Nephron (organoid): ENCODE measurements around the gene TMEM120B.
A peak's percentile ranks its signal among the peaks of the same experiment; 100 is the strongest.
"Not testable (repeated sequence)": the region's sequence is repeated elsewhere in the genome, so short reads cannot be mapped to it uniquely, and the experiment has no call there.

Experiments
- H3K27ac Mint-ChIP-seq, 3 experiments: 2 replicates each; pipeline ENCODE4 v1.8.0; 2020; ENCODE audit warnings: mixed read lengths in 3 of 3, mild to moderate bottlenecking in 2 of 3, moderate library complexity in 1 of 3
- H3K27me3 Mint-ChIP-seq: 2 replicates; pipeline ENCODE4 v1.8.0; 2021; ENCODE audit warnings: low read depth, mild to moderate bottlenecking, moderate library complexity, mixed read lengths
- H3K36me3 Mint-ChIP-seq: 2 replicates; pipeline ENCODE4 v1.8.0; 2020; ENCODE audit warnings: low read depth, mixed read lengths
- H3K4me1 Mint-ChIP-seq: 2 replicates; pipeline ENCODE4 v1.8.0; 2020; ENCODE audit warnings: mixed read lengths
- H3K4me3 Mint-ChIP-seq, 3 experiments: 2 replicates each; pipeline ENCODE4 v1.8.0; 2020; ENCODE audit warnings: mild to moderate bottlenecking in 3 of 3, mixed read lengths in 3 of 3, moderate library complexity in 2 of 3
- H3K9me3 Mint-ChIP-seq: 2 replicates; pipeline ENCODE4 v1.8.0; 2020; ENCODE audit warnings: mixed read lengths
- TF ChIP-seq, protein P1 (sequence below), 3 experiments: fragments of 200-600 bp; sonication (generic); IDR thresholded peaks; one replicate each; pipeline ENCODE4 v1.5.0; 2021; ENCODE audit warnings: antibody characterized with exemption in 3 of 3; ENCODE audit not compliant: unreplicated experiment in 3 of 3

Gene TMEM120B

DNA sequence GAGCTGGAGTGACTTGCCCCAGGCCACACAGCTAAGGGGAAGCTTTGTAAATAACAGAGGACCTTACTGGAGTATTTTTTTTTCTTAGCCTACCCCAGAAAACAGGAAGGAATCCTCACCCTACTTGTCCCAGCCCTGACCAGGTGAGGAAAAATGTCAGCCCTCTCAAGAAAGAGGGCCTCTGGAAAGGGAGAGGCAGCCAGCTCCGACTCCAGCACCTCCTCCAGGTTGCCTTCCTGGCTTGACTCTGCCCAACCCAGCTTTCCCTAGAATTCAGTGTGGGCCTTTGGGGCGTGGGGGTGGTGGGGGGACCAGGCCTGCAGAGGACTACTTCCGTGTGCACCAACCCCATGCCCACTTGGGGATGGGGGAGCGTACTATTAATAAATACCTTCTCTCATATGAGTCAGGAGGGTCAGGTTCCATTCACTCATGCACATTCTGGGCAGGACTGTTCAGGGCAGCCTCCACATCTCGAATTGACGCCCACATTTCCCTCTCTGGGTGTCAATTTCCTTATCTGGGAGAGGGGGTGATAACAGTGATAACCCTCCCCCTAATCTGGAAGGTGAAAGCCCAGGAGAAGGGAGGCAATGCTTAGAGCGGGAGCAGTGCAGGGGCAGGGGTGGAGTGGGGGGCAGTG is 75.7 kb downstream of the TMEM120B start:
- Mint-ChIP-seq H3K27me3 (peaks cover 10% of the 10 kb centered on the region), H3K9me3 (no peaks in the 10 kb centered on the region), H3K4me1 (peaks cover 19% of the 10 kb centered on the region), H3K4me3 (no peak overlapping the region), H3K27ac (no peak overlapping the region), H3K36me3 (no peaks in the 10 kb centered on the region)
- TF ChIP-seq, protein P1, sequence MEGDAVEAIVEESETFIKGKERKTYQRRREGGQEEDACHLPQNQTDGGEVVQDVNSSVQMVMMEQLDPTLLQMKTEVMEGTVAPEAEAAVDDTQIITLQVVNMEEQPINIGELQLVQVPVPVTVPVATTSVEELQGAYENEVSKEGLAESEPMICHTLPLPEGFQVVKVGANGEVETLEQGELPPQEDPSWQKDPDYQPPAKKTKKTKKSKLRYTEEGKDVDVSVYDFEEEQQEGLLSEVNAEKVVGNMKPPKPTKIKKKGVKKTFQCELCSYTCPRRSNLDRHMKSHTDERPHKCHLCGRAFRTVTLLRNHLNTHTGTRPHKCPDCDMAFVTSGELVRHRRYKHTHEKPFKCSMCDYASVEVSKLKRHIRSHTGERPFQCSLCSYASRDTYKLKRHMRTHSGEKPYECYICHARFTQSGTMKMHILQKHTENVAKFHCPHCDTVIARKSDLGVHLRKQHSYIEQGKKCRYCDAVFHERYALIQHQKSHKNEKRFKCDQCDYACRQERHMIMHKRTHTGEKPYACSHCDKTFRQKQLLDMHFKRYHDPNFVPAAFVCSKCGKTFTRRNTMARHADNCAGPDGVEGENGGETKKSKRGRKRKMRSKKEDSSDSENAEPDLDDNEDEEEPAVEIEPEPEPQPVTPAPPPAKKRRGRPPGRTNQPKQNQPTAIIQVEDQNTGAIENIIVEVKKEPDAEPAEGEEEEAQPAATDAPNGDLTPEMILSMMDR (IDR thresholded peaks at IDR 0.05; ENCODE audit: unreplicated experiment in 3 of 3) = no peak

DNA sequence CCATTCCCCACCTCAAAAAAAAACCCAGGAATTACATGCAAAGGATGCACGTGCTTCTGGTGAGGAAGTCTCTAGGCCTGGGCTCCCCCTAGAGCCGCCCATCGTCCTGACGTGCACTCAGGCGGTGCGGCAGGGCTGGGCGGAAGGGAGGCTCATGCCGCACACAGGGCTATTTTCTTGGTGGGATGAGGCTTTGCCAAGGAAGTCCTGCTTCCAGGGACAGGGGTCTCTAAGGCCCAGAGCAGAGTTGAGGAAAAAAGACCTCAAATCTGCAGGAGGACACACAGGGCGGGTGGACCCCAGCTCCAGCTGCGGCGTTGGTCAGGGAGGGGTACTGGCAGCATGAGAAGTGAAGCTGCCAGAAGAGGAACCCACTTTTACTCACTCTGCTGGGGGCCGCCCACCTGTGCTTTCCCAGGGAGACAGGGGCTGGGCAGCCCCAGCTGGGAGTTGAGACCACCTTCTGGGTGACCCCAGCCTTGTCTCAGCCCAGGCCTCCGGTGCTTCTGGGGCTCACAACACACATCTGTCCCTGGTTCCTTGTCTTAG is 76.8 kb downstream of the TMEM120B start:
- TF ChIP-seq, protein P1 (IDR thresholded peaks at IDR 0.05; ENCODE audit: unreplicated experiment in 3 of 3) = no peak
- H3K27me3 Mint-ChIP-seq = peaks cover 10% of the 10 kb centered on the region
- H3K9me3 Mint-ChIP-seq = no peaks in the 10 kb centered on the region
- H3K4me3 Mint-ChIP-seq = no peak overlapping the region
- H3K36me3 Mint-ChIP-seq = no peaks in the 10 kb centered on the region
- H3K4me1 Mint-ChIP-seq = peaks cover 16% of the 10 kb centered on the region
- H3K27ac Mint-ChIP-seq = no peak overlapping the region

DNA sequence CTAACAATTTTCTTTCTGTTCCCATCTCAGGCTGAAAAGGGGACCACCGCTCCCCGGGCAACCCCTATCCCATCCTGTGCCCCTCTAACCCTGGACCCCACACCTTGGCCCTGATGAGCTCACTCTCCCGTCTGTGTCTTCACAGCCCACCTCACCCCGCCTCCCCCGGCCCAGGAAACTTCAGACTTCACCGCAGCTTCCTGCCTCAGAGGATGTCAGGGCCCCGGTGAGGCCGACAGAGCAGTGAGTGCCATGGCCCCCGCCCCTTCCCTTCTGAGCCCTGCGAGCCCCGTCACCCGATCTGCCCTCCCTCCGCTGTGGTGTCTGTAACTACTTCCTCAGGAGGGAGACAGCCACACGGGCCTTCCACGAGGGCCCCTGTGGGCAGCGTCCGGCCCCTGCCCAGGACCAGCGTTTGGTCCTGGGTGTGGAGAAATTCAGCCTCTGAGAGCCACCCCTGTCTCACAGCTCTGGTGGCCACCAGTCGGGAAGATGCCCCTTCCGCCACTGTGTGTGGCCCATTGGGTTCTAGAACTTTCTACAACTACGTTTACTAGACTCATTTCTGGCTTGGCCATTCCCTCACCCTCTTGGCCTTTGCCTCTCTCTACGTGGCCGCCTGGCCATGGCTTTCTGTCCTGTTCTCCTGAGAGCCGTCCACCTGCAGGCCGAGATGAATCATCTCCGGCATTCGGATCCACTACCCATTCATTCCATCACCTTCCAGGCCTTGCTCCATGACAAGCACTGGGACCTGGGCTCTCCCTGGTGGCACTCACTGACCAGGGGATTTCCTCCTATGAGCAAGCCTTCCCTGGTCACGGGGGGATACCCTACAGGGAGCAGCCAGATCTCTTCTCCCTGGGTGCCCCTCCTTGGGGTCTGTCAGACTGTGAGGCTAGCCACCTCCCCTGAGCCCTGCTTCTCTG is 77.5 kb downstream of the TMEM120B start:
- Mint-ChIP-seq H3K9me3 (no peaks in the 10 kb centered on the region), H3K36me3 (peaks cover 2% of the 10 kb centered on the region), H3K27ac (peak overlapping the region in 1 of 3 experiments; percentile 61), H3K27me3 (peaks cover 7% of the 10 kb centered on the region), H3K4me3 (peak overlapping the region in 1 of 3 experiments; percentile 2), H3K4me1 (peaks cover 24% of the 10 kb centered on the region)
- TF ChIP-seq, protein P1 (IDR thresholded peaks at IDR 0.05; ENCODE audit: unreplicated experiment in 3 of 3) = no peak

DNA sequence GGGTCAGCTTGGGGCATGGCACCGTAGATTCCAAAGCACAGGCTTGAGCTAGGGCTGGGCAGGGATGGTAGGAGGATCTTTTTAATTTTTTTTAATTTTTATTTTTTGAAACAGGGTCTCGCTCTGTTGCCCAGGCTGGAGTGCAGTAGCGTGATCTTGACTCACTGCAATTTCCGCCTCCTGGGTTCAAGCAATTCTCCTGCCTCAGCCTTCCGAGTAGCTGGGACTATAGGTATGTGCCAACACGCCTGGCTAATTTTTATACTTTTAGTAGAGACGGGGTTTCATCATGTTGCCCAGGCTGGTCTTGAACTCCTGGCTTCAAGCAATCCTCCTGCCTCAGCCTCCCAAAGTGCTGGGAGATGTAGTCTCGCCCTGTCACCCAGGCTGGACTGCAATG is 78.2 kb downstream of the TMEM120B start:
- H3K9me3 Mint-ChIP-seq, H3K27ac Mint-ChIP-seq, H3K36me3 Mint-ChIP-seq, H3K27me3 Mint-ChIP-seq, H3K4me3 Mint-ChIP-seq: not testable (repeated sequence)
- H3K4me1 Mint-ChIP-seq = peaks cover 29% of the 10 kb centered on the region

DNA sequence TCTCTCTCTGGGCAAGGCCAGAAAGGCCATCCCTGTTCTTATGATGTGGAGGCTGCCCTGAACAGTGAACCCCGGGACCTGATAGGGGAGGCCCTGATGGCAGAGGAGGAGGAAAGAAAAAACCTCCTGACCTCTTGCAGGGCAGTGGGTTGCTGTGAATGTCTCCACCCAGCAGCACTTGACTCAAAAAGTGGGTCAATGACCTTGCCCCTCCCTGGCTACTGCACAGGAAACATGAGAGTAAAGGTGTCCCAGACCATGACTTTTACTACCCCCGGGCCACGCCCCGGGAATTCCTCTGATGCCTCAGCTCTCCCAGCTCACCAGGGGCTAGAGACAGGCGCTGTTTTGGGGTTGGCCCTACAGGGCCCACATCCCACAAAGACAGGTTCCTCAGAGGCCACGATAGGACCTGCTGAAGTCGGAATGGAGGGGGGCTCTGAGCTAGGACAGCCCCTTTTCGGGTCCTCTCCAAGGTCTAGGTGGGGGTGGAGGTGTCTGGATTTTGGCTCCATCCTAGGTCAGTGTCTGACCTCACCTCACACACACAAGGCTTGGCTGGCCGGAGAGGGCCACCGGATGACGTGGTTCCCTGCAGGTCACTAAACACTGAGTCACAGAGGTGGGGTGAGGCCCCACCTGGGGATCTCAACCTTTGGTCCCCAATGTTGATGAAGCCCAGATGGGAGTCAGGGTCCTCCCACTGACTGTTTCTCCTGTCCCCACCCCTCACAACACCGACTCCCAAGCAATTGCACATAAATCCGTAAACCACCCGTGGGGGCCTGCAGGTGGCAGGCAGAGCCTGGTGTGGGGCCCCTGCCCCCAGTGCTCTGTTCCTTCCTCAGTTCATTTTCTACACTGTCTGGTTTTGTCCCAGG is 79.4 kb downstream of the TMEM120B start:
- Mint-ChIP-seq H3K36me3 (peaks cover 5% of the 10 kb centered on the region), H3K27me3 (peaks cover 7% of the 10 kb centered on the region), H3K9me3 (no peaks in the 10 kb centered on the region), H3K27ac (peak overlapping the region; percentile 48 to 83 (median 60)), H3K4me3 (peak overlapping the region; percentile 79 to 84 (median 83)), H3K4me1 (peaks cover 33% of the 10 kb centered on the region)
- TF ChIP-seq, protein P1 (IDR thresholded peaks at IDR 0.05; ENCODE audit: unreplicated experiment in 3 of 3) = no peak
